SK-N-MC (cell line): Measurements from ENCODE around the gene TARM1.

Experiments used
- DNase-seq: peaks from one replicate; pipeline ENCODE4 v3.0.0-alpha.2; 2011; ENCODE audit warnings: low read depth, low spot score
- H3K27ac ChIP-seq: fragments of 200-600 bp; sonication (generic); 2 replicates; pipeline ENCODE4 v1.5.1; 2016; ENCODE audit warnings: mixed run types
- H3K36me3 ChIP-seq: fragments of 200-600 bp; sonication (generic); 2 replicates; pipeline ENCODE4 v1.6.1; 2017; ENCODE audit warnings: antibody characterized with exemption, low read length, mixed read lengths; ENCODE audit not compliant: insufficient read depth
- H3K4me3 ChIP-seq: fragments of 200-600 bp; sonication (generic); 2 replicates; pipeline ENCODE4 v1.5.1; 2016
- H3K9ac ChIP-seq: fragments of 200-600 bp; sonication (generic); 2 replicates; pipeline ENCODE4 v1.8.0; 2017; ENCODE audit warnings: mixed run types, mixed read lengths; ENCODE audit not compliant: insufficient read length
- H3K9me3 ChIP-seq: fragments of 200-600 bp; sonication (generic); 2 replicates; pipeline ENCODE4 v1.6.1; 2017; ENCODE audit warnings: low read depth, mild to moderate bottlenecking, antibody characterized with exemption, low read length, moderate library complexity, mixed read lengths
- EZH2 ChIP-seq: fragments of 200-600 bp; sonication (generic); IDR thresholded peaks from one replicate; pipeline ENCODE4 v1.6.1; 2017; ENCODE audit warnings: antibody characterized with exemption
- FOXP2 ChIP-seq: optimal IDR thresholded peaks from 2 replicates; pipeline ENCODE3; 2011; ENCODE audit warnings: mild to moderate bottlenecking, moderate library complexity; ENCODE audit not compliant: insufficient read depth; ENCODE audit errors: extremely low read length, control extremely low read depth
- POLR2AphosphoS5 ChIP-seq: IDR thresholded peaks from 2 replicates; pipeline ENCODE4 v1.6.1; 2012; ENCODE audit warnings: mild to moderate bottlenecking, low read depth, low read length, borderline replicate concordance

TARM1 gene

GRCh38 chr19:54030895-54031586 lies 50.1 kb downstream of the TARM1 start:
- Histone ChIP-seq H3K27ac (no peak overlapping the region), H3K9ac (no peak overlapping the region), H3K36me3 (no peaks in the 10 kb centered on the region), H3K4me3 (no peak overlapping the region), H3K9me3 (no peaks in the 10 kb centered on the region)
- no peak for TF ChIP-seq EZH2
- no peak for TF ChIP-seq FOXP2
- TF ChIP-seq POLR2AphosphoS5 = no peak
- DNase-seq = no peak

- Histone ChIP-seq H3K36me3 (no peaks in the 10 kb centered on the region), H3K9me3 (no peaks in the 10 kb centered on the region), H3K4me3 (no peak overlapping the region), H3K27ac (no peak overlapping the region), H3K9ac (no peak overlapping the region)
- TF ChIP-seq EZH2 (no peak), FOXP2 (no peak), POLR2AphosphoS5 (no peak)
- no peak for DNase-seq
These were observed 51.2 kb downstream of the TARM1 start for GRCh38 chr19:54029930-54030490.

- TF ChIP-seq FOXP2 (no peak), POLR2AphosphoS5 (no peak), EZH2 (no peak)
- Histone ChIP-seq H3K27ac (no peak overlapping the region), H3K4me3 (no peak overlapping the region), H3K36me3 (no peaks in the 10 kb centered on the region), H3K9me3 (no peaks in the 10 kb centered on the region), H3K9ac (no peak overlapping the region)
- no peak for DNase-seq
These were observed 51.9 kb downstream of the TARM1 start for GRCh38 chr19:54029301-54029700.

GRCh38 chr19:54026656-54027055 lies 54.5 kb downstream of the TARM1 start:
- Histone ChIP-seq H3K27ac (no peak overlapping the region), H3K9ac (no peak overlapping the region), H3K9me3 (no peaks in the 10 kb centered on the region), H3K4me3 (no peak overlapping the region), H3K36me3 (no peaks in the 10 kb centered on the region)
- no peak for TF ChIP-seq POLR2AphosphoS5
- no peak for TF ChIP-seq EZH2
- TF ChIP-seq FOXP2 = no peak
- DNase-seq = no peak

GRCh38 chr19:54024660-54025059 lies 56.5 kb downstream of the TARM1 start:
- H3K9ac ChIP-seq = no peak overlapping the region
- H3K36me3 ChIP-seq = no peaks in the 10 kb centered on the region
- no peak overlapping the region for H3K27ac ChIP-seq
- H3K4me3 ChIP-seq = no peak overlapping the region
- DNase-seq = no peak
- TF ChIP-seq FOXP2 (no peak), POLR2AphosphoS5 (no peak), EZH2 (no peak)
- no peaks in the 10 kb centered on the region for H3K9me3 ChIP-seq

GRCh38 chr19:54023191-54023590 lies 58.0 kb downstream of the TARM1 start:
- TF ChIP-seq EZH2 (no peak), FOXP2 (no peak), POLR2AphosphoS5 (no peak)
- Histone ChIP-seq H3K27ac (no peak overlapping the region), H3K36me3 (no peaks in the 10 kb centered on the region), H3K4me3 (no peak overlapping the region), H3K9ac (no peak overlapping the region), H3K9me3 (no peaks in the 10 kb centered on the region)
- DNase-seq = no peak

- no peak for DNase-seq
- TF ChIP-seq POLR2AphosphoS5 (no peak), EZH2 (no peak), FOXP2 (no peak)
- no peak overlapping the region for H3K9ac ChIP-seq
- no peak overlapping the region for H3K27ac ChIP-seq
- H3K9me3 ChIP-seq = no peaks in the 10 kb centered on the region
- H3K4me3 ChIP-seq = no peak overlapping the region
- no peaks in the 10 kb centered on the region for H3K36me3 ChIP-seq
These were observed 59.2 kb downstream of the TARM1 start for GRCh38 chr19:54021932-54022331.

GRCh38 chr19:54021363-54021762 lies 59.8 kb downstream of the TARM1 start:
- no peaks in the 10 kb centered on the region for H3K36me3 ChIP-seq
- H3K27ac ChIP-seq = no peak overlapping the region
- no peak overlapping the region for H3K4me3 ChIP-seq
- TF ChIP-seq EZH2 (no peak), POLR2AphosphoS5 (no peak), FOXP2 (no peak)
- H3K9me3 ChIP-seq = no peaks in the 10 kb centered on the region
- DNase-seq = no peak
- H3K9ac ChIP-seq = no peak overlapping the region
